H9 (cell line): ENCODE results near the gene DAAM1. TPM values are rescaled to one million over a fixed set of nuclear protein-coding genes. Genes with fewer than 3 reads are reported as not detected.

ENCODE experiments used
- DNase-seq: peaks from one replicate; pipeline ENCODE4 v3.0.0-alpha.2; 2017
- H2AFZ ChIP-seq: one replicate; pipeline ENCODE4 v1.6.1; 2013; ENCODE audit warnings: mild to moderate bottlenecking, low read length, control low read depth, moderate library complexity
- H2AK5ac ChIP-seq: 2 replicates; pipeline ENCODE4 v1.6.1; 2013; ENCODE audit warnings: low read length, control low read depth, mixed read lengths; ENCODE audit not compliant: insufficient read length
- H2BK120ac ChIP-seq: one replicate; pipeline ENCODE4 v1.6.1; 2013; ENCODE audit warnings: low read depth, mild to moderate bottlenecking, low read length, control low read depth, inconsistent platforms; ENCODE audit not compliant: poor library complexity, severe bottlenecking
- H2BK12ac ChIP-seq: 2 replicates; pipeline ENCODE4 v1.6.1; 2013; ENCODE audit warnings: low read length, control low read depth, mixed read lengths, low read depth; ENCODE audit not compliant: insufficient read length
- H2BK15ac ChIP-seq: 2 replicates; pipeline ENCODE4 v1.6.1; 2013; ENCODE audit warnings: low read depth, low read length, control low read depth
- H2BK20ac ChIP-seq: one replicate; pipeline ENCODE4 v1.6.1; 2013; ENCODE audit warnings: low read depth, mild to moderate bottlenecking, low read length, control low read depth, inconsistent platforms; ENCODE audit not compliant: poor library complexity, severe bottlenecking
- H2BK5ac ChIP-seq: 2 replicates; pipeline ENCODE4 v1.6.1; 2013; ENCODE audit warnings: low read length, control low read depth, mixed read lengths; ENCODE audit not compliant: insufficient read length
- H3K14ac ChIP-seq: 2 replicates; pipeline ENCODE4 v1.6.1; 2013; ENCODE audit warnings: low read length, control low read depth; ENCODE audit not compliant: insufficient read depth
- H3K18ac ChIP-seq: 2 replicates; pipeline ENCODE4 v1.6.1; 2013; ENCODE audit warnings: low read depth, mild to moderate bottlenecking, mixed read lengths, low read length, control low read depth; ENCODE audit not compliant: insufficient read length
- H3K23ac ChIP-seq: 2 replicates; pipeline ENCODE4 v1.6.1; 2013; ENCODE audit warnings: low read length, control low read depth, mixed read lengths, low read depth; ENCODE audit not compliant: insufficient read length
- H3K23me2 ChIP-seq: 2 replicates; pipeline ENCODE4 v1.6.1; 2013; ENCODE audit warnings: low read depth, mild to moderate bottlenecking, mixed read lengths, low read length, control low read depth; ENCODE audit not compliant: insufficient read length, poor library complexity, severe bottlenecking
- H3K27ac ChIP-seq: 2 replicates; pipeline ENCODE4 v1.5.1; 2013; ENCODE audit warnings: low read length, control low read depth, mixed read lengths, low read depth; ENCODE audit not compliant: insufficient read length
- H3K27me3 ChIP-seq: 2 replicates; pipeline ENCODE4 v1.6.1; 2013; ENCODE audit warnings: low read length, control low read depth, inconsistent platforms; ENCODE audit not compliant: insufficient read depth
- H3K4ac ChIP-seq: 2 replicates; pipeline ENCODE4 v1.6.1; 2013; ENCODE audit warnings: low read depth, mild to moderate bottlenecking, control low read depth, inconsistent platforms, low read length, moderate library complexity
- H3K4me1 ChIP-seq: 2 replicates; pipeline ENCODE4 v1.6.1; 2013; ENCODE audit warnings: low read length, control low read depth, inconsistent platforms; ENCODE audit not compliant: insufficient read depth
- H3K4me2 ChIP-seq: 2 replicates; pipeline ENCODE4 v1.6.1; 2013; ENCODE audit warnings: low read length, control low read depth, mixed read lengths; ENCODE audit not compliant: insufficient read length, insufficient read depth
- H3K56ac ChIP-seq: 2 replicates; pipeline ENCODE4 v1.6.1; 2013; ENCODE audit warnings: low read depth, mild to moderate bottlenecking, mixed read lengths, low read length, control low read depth; ENCODE audit not compliant: insufficient read length
- H3K79me1 ChIP-seq: 2 replicates; pipeline ENCODE4 v1.6.1; 2013; ENCODE audit warnings: low read depth, mild to moderate bottlenecking, moderate library complexity, low read length, control low read depth, inconsistent platforms; ENCODE audit not compliant: insufficient read depth, poor library complexity, severe bottlenecking
- H3K79me2 ChIP-seq: 2 replicates; pipeline ENCODE4 v1.6.1; 2013; ENCODE audit warnings: low read length, control low read depth, inconsistent platforms; ENCODE audit not compliant: insufficient read depth
- H3K9ac ChIP-seq: 2 replicates; pipeline ENCODE4 v1.6.1; 2013; ENCODE audit warnings: low read length, control low read depth, mixed read lengths; ENCODE audit not compliant: insufficient read length; ENCODE audit errors: extremely low read depth
- H3K9me3 ChIP-seq: one replicate; pipeline ENCODE4 v1.6.1; 2013; ENCODE audit warnings: low read depth, low read length, inconsistent platforms; ENCODE audit not compliant: control insufficient read depth
- H3T11ph ChIP-seq: one replicate; pipeline ENCODE4 v1.6.1; 2013; ENCODE audit warnings: mild to moderate bottlenecking, low read length, control low read depth, inconsistent platforms
- H4K20me1 ChIP-seq: one replicate; pipeline ENCODE4 v1.6.1; 2013; ENCODE audit not compliant: control insufficient read depth, insufficient read length, insufficient read depth
- H4K5ac ChIP-seq: 2 replicates; pipeline ENCODE4 v1.6.1; 2013; ENCODE audit warnings: low read depth, mild to moderate bottlenecking, mixed read lengths, low read length, control low read depth; ENCODE audit not compliant: insufficient read length
- H4K8ac ChIP-seq: replicated peaks from 2 replicates; pipeline ENCODE4 v1.6.1; 2013; ENCODE audit warnings: low read length, control low read depth, mixed read lengths, low read depth; ENCODE audit not compliant: insufficient read length
- H4K91ac ChIP-seq: 2 replicates; pipeline ENCODE4 v1.6.1; 2013; ENCODE audit warnings: low read depth, mild to moderate bottlenecking, moderate library complexity, mixed read lengths, low read length, control low read depth; ENCODE audit not compliant: insufficient read length
- H3K27ac Mint-ChIP-seq, 3 experiments: 2 replicates in 2 of 3; 3 replicates in 1 of 3; pipeline ENCODE4 v1.8.0; 2020 to 2021; ENCODE audit warnings: mixed read lengths in 3 of 3, mild to moderate bottlenecking in 1 of 3, moderate library complexity in 1 of 3
- H3K27me3 Mint-ChIP-seq: 2 replicates; pipeline ENCODE4 v1.8.0; 2021; ENCODE audit warnings: low read depth, mild to moderate bottlenecking, moderate library complexity, mixed read lengths
- H3K36me3 Mint-ChIP-seq, 3 experiments: 2 replicates in 2 of 3; 3 replicates in 1 of 3; pipeline ENCODE4 v1.8.0; 2020 to 2021; ENCODE audit warnings: low read depth in 3 of 3, mixed read lengths in 3 of 3; ENCODE audit not compliant: insufficient read depth in 1 of 3
- H3K4me1 Mint-ChIP-seq, 2 experiments: 2 replicates each; pipeline ENCODE4 v1.8.0; 2020; ENCODE audit warnings: mixed read lengths in 2 of 2
- H3K4me3 Mint-ChIP-seq, 2 experiments: 2 replicates in 1 of 2; 3 replicates in 1 of 2; pipeline ENCODE4 v1.8.0; 2020 to 2021; ENCODE audit warnings: mild to moderate bottlenecking in 2 of 2, mixed read lengths in 2 of 2, moderate library complexity in 1 of 2
- H3K9me3 Mint-ChIP-seq, 2 experiments: 2 replicates in 1 of 2; 3 replicates in 1 of 2; pipeline ENCODE4 v1.8.0; 2020; ENCODE audit warnings: mild to moderate bottlenecking in 2 of 2, mixed read lengths in 2 of 2, moderate library complexity in 1 of 2
- CTCF ChIP-seq: fragments of 200-600 bp; sonication (generic); conservative IDR thresholded peaks from 3 replicates; pipeline ENCODE4 v1.8.0; 2021; ENCODE audit warnings: antibody characterized with exemption, mild to moderate bottlenecking
- WGBS: extraction: QIAGEN DNeasy Blood & Tissue Kit; methylation state at CpG from one replicate; pipeline ENCODE4 v1.1.7; 2013; ENCODE audit warnings: missing lambda C conversion rate, low lambda C conversion rate, mixed read lengths; ENCODE audit not compliant: insufficient read length; ENCODE audit errors: extremely low coverage; 5-methylcytosine and 5-hydroxymethylcytosine counted together
- total RNA-seq: library from RNA; stranded (reverse); gene quantifications from 2 replicates; pipeline ENCODE4 v1.2.1, GENCODE V29; 2021

The DAAM1 gene
- total RNA-seq, 1 experiment from 2014 or later: 19.5 TPM

DNA sequence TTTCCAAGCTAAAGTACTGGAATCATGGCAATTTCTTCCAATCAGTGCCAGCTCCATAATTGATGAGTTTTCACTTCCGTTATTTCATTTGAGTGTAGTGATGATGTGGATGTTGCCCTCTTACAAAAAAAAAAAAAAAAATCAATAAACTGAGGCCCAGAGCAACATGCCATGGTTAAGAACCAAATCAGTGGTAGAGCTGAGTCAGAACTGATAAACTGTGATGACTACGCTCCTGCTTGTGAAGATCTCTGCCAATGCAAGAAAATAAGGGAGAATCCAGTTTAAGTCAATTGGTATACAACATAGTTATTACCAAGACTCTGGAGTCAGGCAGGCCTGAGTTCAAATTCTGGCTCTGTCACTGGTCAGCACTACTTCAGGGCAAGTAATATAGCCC is 174.0 kb downstream of the DAAM1 start:
- H4K20me1 ChIP-seq: no peaks in the 10 kb centered on the region
- H2BK5ac ChIP-seq: no peak overlapping the region
- H4K8ac ChIP-seq: no peak overlapping the region
- H2BK20ac ChIP-seq: no peak overlapping the region
- no peak overlapping the region for H3K9ac ChIP-seq
- H3K9me3 ChIP-seq: no peaks in the 10 kb centered on the region
- H3K79me2 ChIP-seq: no peaks in the 10 kb centered on the region
- Mint-ChIP-seq H3K9me3 (no peaks in the 10 kb centered on the region), H3K27ac (no peak overlapping the region), H3K4me3 (no peak overlapping the region), H3K36me3 (peaks cover 0 to 4% (median 3%) of the 10 kb centered on the region in 3 experiments; a peak in 2 of 7 replicates), H3K27me3 (peaks cover 3% of the 10 kb centered on the region; the same call in 1 of the 2 replicates), H3K4me1 (peaks cover 11 to 12% of the 10 kb centered on the region in 2 experiments)
- WGBS: no CpG with 5 or more reads among the region's 2 CpGs
- H2AFZ ChIP-seq: no peak overlapping the region
- no peak overlapping the region for H2BK12ac ChIP-seq
- H3K79me1 ChIP-seq: no peaks in the 10 kb centered on the region
- no peak overlapping the region for H3K4me2 ChIP-seq
- no peaks in the 10 kb centered on the region for H3K23me2 ChIP-seq
- DNase-seq: no peak
- no peak overlapping the region for H3K4ac ChIP-seq
- no peak overlapping the region for H2AK5ac ChIP-seq
- H3K4me1 ChIP-seq: no peaks in the 10 kb centered on the region; the same call in 1 of the 2 replicates
- no peak overlapping the region for H3K56ac ChIP-seq
- no peak overlapping the region for H4K91ac ChIP-seq
- no peak overlapping the region for H2BK120ac ChIP-seq
- no peak for TF ChIP-seq CTCF
- H4K5ac ChIP-seq: no peak overlapping the region
- H3K18ac ChIP-seq: no peak overlapping the region
- no peak overlapping the region for H3K27ac ChIP-seq
- H2BK15ac ChIP-seq: no peak overlapping the region
- H3K23ac ChIP-seq: no peak overlapping the region
- no peak overlapping the region for H3K14ac ChIP-seq
- no peak overlapping the region for H3T11ph ChIP-seq
- H3K27me3 ChIP-seq: no peaks in the 10 kb centered on the region
